Measurements from ENCODE around the gene ARFGAP2.
A peak's percentile ranks its signal among the peaks of the same experiment; 100 is the strongest.

Gene ARFGAP2

GRCh38 chr11:47166368-47166767 lies 10.3 kb downstream of the ARFGAP2 start:
- DNase-seq (ENCODE audit: low read depth) = no peak
- no peak overlapping the region for H3K4me3 ChIP-seq (ENCODE audit: low read depth, low read length)
- no peak for TF ChIP-seq POLR2A (IDR thresholded peaks at IDR 0.05; ENCODE audit: extremely low read depth, insufficient read length)
- no peak for TF ChIP-seq MAX (IDR thresholded peaks at IDR 0.05; ENCODE audit: low read depth, low read length)
- TF ChIP-seq, protein P1, sequence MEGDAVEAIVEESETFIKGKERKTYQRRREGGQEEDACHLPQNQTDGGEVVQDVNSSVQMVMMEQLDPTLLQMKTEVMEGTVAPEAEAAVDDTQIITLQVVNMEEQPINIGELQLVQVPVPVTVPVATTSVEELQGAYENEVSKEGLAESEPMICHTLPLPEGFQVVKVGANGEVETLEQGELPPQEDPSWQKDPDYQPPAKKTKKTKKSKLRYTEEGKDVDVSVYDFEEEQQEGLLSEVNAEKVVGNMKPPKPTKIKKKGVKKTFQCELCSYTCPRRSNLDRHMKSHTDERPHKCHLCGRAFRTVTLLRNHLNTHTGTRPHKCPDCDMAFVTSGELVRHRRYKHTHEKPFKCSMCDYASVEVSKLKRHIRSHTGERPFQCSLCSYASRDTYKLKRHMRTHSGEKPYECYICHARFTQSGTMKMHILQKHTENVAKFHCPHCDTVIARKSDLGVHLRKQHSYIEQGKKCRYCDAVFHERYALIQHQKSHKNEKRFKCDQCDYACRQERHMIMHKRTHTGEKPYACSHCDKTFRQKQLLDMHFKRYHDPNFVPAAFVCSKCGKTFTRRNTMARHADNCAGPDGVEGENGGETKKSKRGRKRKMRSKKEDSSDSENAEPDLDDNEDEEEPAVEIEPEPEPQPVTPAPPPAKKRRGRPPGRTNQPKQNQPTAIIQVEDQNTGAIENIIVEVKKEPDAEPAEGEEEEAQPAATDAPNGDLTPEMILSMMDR (IDR thresholded peaks at IDR 0.05; ENCODE audit: low read depth, low read length) = no peak
- TF ChIP-seq MYC (IDR thresholded peaks at IDR 0.05; ENCODE audit: low read depth, low read length) = no peak

GRCh38 chr11:47165253-47165840 lies 11.3 kb downstream of the ARFGAP2 start:
- DNase-seq (ENCODE audit: low read depth) = no peak
- TF ChIP-seq, protein P1 (IDR thresholded peaks at IDR 0.05; ENCODE audit: low read depth, low read length) = no peak
- no peak for TF ChIP-seq POLR2A (IDR thresholded peaks at IDR 0.05; ENCODE audit: extremely low read depth, insufficient read length)
- TF ChIP-seq MYC (IDR thresholded peaks at IDR 0.05; ENCODE audit: low read depth, low read length) = no peak
- TF ChIP-seq MAX (IDR thresholded peaks at IDR 0.05; ENCODE audit: low read depth, low read length) = no peak
- H3K4me3 ChIP-seq (ENCODE audit: low read depth, low read length) = no peak overlapping the region

DNA sequence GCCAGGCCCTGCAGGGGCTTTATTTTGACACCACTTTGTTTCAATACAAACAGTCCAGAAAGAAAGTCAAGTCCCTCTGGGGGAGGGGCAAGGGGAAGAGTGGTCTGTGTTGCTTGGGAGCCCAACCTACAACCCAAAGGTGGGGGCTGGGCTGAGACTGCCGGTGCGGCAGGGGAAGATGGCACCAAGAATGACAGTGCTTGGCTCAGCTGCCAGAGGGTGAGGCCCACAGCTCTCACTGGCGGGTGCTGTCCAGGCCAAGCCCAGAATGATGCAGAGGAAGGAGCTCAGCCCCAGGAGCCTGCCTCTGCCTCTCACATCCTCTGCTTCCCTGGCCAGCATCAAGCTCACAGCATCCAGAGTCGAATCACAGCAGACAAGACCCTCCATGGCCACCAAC lies 12.4 kb downstream of the ARFGAP2 start:
- TF ChIP-seq, protein P1 (IDR thresholded peaks at IDR 0.05; ENCODE audit: low read depth, low read length) = no peak
- peak; percentile 9 for TF ChIP-seq POLR2A (IDR thresholded peaks at IDR 0.05; ENCODE audit: extremely low read depth, insufficient read length)
- H3K4me3 ChIP-seq (ENCODE audit: low read depth, low read length) = no peak overlapping the region
- DNase-seq (ENCODE audit: low read depth) = no peak

DNA sequence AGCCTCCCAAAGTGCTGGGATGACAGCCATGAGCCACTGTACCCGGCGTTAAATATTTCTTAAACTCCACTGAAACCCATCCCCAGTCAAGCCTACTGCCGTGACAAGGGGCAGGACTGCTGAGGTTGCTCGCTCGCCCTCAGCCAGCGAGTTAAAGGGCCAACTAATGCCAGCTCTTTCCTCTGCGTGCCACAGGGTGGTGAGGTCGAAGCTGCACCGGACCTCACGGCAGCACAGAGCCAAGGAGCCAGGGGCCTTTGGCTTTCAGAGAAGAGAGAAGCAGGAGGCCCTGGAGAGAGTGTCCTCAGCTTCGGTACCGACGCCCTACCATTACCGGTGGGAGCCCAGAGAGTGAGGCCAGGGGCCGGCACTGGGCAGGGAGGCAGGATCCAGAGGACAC lies 12.8 kb downstream of the ARFGAP2 start:
- no peak overlapping the region for H3K4me3 ChIP-seq (ENCODE audit: low read depth, low read length)
- TF ChIP-seq MYC (IDR thresholded peaks at IDR 0.05; ENCODE audit: low read depth, low read length) = no peak
- TF ChIP-seq, protein P1 (IDR thresholded peaks at IDR 0.05; ENCODE audit: low read depth, low read length) = no peak
- no peak for TF ChIP-seq MAX (IDR thresholded peaks at IDR 0.05; ENCODE audit: low read depth, low read length)
- TF ChIP-seq POLR2A (IDR thresholded peaks at IDR 0.05; ENCODE audit: extremely low read depth, insufficient read length) = no peak

DNA sequence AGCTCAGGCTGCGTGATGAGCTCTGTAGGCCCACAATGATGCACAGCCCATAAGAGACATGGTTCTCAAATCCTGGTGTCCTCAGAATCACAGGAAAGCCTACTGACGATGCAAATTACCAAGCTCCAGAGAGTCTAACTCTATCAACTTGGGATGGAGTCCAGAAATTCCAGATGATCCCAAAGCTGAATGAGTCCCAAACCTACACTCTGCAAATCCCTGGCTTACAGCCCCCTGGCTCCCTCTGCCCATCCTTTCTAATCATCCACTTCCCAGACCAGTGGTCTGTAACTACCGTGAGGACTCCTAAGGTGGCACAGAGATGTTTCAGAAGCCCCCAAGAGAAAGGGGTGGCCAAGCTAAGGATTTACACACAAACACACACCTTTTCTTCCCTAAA lies 13.5 kb downstream of the ARFGAP2 start:
- DNase-seq (ENCODE audit: low read depth) = no peak
- TF ChIP-seq MAX (IDR thresholded peaks at IDR 0.05; ENCODE audit: low read depth, low read length) (no peak), MYC (IDR thresholded peaks at IDR 0.05; ENCODE audit: low read depth, low read length) (no peak), POLR2A (IDR thresholded peaks at IDR 0.05; ENCODE audit: extremely low read depth, insufficient read length) (no peak)
- TF ChIP-seq, protein P1 (IDR thresholded peaks at IDR 0.05; ENCODE audit: low read depth, low read length) = no peak
- no peak overlapping the region for H3K4me3 ChIP-seq (ENCODE audit: low read depth, low read length)

More for the DNA sequence above, 12.8 kb downstream of the ARFGAP2 start:
- DNase-seq (ENCODE audit: low read depth) = no peak

DNA sequence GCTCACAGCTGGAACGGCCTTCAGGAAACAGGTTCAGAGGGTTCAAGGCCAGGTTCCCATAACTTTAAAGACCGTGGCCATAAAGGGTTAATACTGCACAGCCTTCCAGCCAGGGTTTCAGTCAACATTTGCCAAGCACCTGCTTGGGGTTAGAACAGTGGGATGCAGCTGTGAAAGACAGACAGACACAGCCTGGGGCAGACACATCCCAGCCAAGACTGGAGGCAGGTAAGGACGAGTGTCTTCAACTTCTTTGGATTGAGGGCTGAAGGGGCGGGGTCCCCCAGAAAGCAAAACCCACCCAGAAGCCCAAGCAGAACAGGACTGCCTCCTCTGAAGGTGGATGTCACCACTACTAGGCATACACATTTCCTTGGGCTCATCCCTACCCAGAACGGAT lies 14.3 kb downstream of the ARFGAP2 start:
- TF ChIP-seq POLR2A (IDR thresholded peaks at IDR 0.05; ENCODE audit: extremely low read depth, insufficient read length) (no peak), MAX (IDR thresholded peaks at IDR 0.05; ENCODE audit: low read depth, low read length) (no peak), MYC (IDR thresholded peaks at IDR 0.05; ENCODE audit: low read depth, low read length) (no peak)
- TF ChIP-seq, protein P1 (IDR thresholded peaks at IDR 0.05; ENCODE audit: low read depth, low read length) = no peak
- DNase-seq (ENCODE audit: low read depth) = no peak
- H3K4me3 ChIP-seq (ENCODE audit: low read depth, low read length) = no peak overlapping the region
